HG03095 (cell line): ENCODE results near the gene NCOR1.
"Not testable (repeated sequence)": the region's sequence is repeated elsewhere in the genome, so short reads cannot be mapped to it uniquely, and the experiment has no call there.

Experiments
- ATAC-seq: cut with Tn5 transposase; IDR thresholded peaks from one replicate; pipeline ENCODE4 v1.9.1; 2021; ENCODE audit warnings: moderate library complexity; ENCODE audit not compliant: unreplicated experiment

The NCOR1 gene

GRCh38 chr17:16215965-16216316, 607 bp upstream of the NCOR1 start:
- peak; percentile 5 for ATAC-seq

DNA sequence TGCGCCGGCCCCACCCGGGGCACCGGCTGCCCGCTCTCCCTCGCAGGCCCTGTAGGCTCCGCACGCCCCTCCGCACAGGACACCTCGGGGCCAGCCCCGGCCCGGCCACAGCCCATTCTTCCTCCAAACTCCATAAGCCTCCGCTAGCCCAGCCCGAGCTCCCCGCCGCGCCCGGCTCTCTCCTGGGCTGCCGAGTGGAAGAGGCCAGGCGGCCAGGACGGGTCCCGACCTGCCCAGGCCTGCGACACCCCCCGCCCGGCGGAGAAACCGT, 397 bp downstream of the NCOR1 start:
- peak; percentile 30 for ATAC-seq

DNA sequence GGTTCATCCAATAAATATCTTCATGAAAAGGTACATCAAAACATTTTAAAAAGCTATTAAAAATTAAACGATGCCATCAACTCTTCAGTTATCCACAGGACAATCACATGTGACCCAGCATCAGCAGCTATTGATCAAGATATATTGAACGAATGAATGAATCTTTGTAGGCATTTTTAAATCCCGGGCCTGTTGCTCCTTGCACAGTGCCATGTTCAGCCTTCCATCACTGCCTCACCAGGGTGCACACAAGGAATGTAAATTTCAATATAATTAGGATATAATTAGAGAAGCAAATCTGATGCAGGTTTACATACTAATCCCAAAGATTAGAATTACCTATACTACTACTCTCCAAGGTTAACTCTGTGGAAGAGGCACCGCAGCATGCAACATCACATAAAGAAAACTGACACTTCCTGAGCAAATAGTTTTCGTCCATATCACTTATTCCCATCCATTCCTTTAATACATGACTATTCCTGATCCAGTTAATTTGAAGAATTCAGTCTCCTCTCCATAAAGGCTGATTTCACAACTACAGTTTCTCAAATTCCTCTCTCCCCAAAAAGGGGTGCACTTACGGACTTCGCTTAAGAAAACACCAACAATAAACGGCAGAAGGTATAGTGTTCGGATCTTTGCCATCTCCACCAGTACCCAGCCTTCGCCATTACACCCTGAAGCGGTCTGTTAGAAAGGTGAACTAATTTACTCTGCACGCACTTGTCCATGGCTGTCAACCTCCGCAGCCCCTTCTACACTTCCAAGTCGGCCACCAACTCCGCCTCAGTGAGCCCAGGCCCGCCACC, 938 bp downstream of the NCOR1 start:
- ATAC-seq, result no peak

GRCh38 chr17:16212793-16213192, 2.5 kb downstream of the NCOR1 start:
- no peak for ATAC-seq

DNA sequence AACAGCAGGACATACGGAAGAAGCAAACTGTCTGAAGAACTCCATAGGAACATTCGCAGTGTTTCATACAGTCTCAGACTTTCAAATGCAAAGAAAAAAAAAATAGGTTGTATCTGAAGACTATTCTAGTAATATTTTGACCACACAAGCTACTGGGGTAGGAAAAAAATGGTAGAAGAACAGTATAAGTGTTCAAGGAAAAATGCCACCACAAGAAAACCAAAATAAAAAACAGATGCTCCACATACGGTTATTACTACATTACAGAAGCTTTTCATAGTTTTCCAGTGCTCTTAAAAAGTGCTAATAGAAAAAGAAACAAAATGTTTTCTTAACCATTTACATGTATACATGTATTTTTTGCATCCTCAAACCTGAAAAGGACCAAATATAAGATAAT, 3.7 kb downstream of the NCOR1 start:
- no peak for ATAC-seq

GRCh38 chr17:16204763-16205162, 10.6 kb downstream of the NCOR1 start:
- ATAC-seq, result not testable (repeated sequence)

- not testable (repeated sequence) for ATAC-seq
Observed at GRCh38 chr17:16202554-16203500, 12.5 kb downstream of the NCOR1 start.

- ATAC-seq, result not testable (repeated sequence)
Observed at GRCh38 chr17:16201693-16202131, 13.6 kb downstream of the NCOR1 start.

DNA sequence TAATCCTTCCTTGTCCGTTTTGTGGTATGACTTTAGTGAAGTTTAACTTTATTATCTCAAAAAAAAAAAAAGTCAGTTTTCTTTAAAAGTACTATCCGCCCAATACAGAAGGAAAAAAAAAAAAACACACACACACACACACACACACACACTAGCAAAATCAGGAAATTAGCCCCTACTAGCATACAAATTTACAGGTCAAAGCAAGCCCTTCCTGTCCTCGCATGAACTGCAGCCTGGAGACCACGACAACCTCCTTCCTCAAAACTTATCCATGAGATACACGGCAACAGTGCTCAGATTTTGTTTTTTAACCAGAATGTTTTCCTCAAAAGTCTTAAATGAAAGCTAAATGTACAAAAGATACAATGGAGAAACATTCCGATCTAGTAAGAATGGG, 16.2 kb downstream of the NCOR1 start:
- ATAC-seq, result no peak

DNA sequence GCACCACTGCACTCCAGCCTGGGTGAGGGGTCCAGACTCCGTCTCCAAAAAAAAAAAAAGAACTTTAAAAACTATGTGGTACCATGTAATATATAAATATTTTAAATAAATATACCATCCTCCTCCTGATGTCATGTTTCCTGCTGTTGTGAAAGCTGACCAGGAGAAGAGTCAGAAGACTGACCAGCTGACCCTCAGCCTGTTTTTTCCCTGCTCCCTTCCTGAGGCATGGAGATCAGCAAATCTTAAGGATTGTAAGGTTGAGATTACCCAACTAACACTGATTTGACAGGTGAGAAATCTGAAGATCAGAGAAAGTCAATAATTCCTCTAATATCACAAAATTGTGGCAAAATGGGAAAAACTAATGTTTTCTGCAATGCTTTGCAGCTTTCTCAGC, 18.1 kb downstream of the NCOR1 start:
- ATAC-seq, result no peak

GRCh38 chr17:16194307-16194835, 21.0 kb downstream of the NCOR1 start:
- ATAC-seq, result not testable (repeated sequence)

DNA sequence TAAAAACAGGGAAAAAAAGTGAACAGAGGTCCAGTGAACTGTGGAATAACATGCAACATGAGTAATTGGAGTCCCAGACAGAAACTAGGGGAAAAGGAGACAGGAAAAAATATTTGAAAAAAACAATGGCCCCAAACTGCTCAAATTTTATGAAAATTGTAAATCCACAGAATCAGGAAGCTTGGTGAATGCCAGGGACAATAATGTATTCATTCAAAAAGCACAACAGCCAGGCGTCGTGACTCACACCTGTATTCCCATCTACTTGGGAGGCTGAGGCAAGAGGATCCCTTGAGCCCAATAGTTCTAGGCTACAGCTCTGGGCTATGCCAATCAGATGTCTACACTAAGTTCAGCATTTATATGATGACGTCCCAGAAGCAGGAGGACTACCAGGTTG, 23.7 kb downstream of the NCOR1 start:
- no peak for ATAC-seq

- ATAC-seq, result no peak
Observed at GRCh38 chr17:16190703-16191360, 24.5 kb downstream of the NCOR1 start.

DNA sequence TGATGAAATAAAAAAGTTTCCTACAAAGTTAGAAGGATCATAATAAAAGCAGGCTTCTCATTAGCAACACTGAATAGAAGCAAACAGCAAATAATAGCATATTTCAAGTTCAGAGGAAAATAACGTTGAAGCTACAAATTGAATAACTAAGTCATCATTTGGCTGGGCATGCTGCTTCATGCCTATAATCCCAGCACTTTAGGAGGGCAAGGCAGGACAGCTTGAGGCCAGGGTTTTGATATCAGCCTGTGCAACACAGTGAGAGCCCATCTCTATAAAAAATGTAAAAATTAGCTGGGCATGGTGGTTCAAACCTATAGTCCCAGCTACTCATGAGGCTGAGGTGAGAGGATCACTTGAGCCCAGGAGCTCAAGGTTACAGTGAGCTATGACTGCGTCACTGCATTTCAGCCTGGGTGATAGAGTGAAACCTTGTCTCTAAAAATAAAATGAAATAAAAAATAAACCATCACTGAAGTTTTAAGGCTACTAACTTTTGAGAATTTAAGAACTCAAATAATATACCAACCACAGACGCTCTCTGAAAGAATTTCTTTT, 25.5 kb downstream of the NCOR1 start:
- no peak for ATAC-seq

GRCh38 chr17:16187642-16188041, 27.7 kb downstream of the NCOR1 start:
- ATAC-seq, result no peak

GRCh38 chr17:16181581-16181980, 33.8 kb downstream of the NCOR1 start:
- no peak for ATAC-seq

GRCh38 chr17:16178836-16179235, 36.5 kb downstream of the NCOR1 start:
- ATAC-seq, result no peak

DNA sequence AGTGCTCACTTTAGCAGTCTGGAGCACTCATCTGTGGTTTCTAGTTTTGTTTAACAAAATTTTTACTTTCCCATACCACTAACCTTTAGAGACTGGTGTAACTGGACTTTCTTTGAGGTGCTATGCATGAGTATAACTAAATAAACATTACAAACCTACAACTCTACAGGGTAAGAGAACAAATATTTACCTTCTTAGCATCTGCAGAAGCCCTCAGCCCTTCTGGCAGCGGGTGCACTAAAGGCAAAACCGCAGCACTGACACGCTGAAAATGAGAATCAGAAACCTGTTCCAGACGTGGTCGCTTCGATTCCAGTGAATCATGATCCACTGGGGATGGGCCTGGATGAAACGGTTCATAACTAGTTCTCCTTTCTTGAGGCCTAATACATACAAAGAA, 43.7 kb downstream of the NCOR1 start:
- no peak for ATAC-seq

DNA sequence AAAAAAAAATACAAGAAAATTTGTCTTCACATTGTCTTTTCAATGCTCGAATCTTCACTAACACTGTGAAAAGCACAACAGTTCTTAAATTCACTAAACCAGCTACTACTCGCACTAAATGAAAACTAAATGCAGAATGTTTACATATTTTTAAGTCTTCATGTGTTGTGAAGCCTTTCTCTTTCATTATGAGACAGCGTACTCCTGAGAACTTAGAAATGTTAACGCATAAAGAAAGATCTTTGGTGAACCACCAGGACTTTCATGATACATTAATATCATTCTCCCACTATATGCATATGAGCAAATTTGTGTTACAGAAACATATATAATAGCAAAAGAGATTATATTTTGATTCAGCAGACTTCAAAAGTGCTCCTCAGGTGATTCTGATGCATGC, 48.6 kb downstream of the NCOR1 start:
- ATAC-seq, result not testable (repeated sequence)

DNA sequence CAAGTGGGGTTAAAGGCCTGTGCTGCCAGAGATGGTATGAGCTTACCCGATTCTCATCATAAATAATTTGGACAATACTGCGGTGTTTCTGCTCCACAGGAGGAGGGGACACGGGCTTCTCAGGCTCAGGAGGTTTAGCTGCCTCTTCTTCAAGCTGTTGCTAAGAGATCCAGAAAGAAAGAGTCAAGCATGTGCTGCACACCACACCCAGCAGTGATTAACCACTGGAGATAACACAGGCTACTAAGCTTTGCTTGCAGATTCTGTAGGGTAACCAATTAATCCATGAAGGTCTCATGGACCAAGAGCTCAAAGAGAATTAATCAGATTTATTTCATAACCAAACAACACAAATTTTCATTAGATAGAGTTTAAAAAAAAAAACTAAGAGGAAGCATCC, 56.6 kb downstream of the NCOR1 start:
- ATAC-seq, result no peak

- ATAC-seq, result no peak
Observed at GRCh38 chr17:16155536-16155935, 59.8 kb downstream of the NCOR1 start.
